GM18868 (cell line): ENCODE results near the gene HOXD3.

Experiments
- ATAC-seq: cut with Tn5 transposase; IDR thresholded peaks from one replicate; pipeline ENCODE4 v1.9.1; 2021; ENCODE audit warnings: mild to moderate bottlenecking, moderate library complexity; ENCODE audit not compliant: unreplicated experiment

HOXD3 gene

DNA sequence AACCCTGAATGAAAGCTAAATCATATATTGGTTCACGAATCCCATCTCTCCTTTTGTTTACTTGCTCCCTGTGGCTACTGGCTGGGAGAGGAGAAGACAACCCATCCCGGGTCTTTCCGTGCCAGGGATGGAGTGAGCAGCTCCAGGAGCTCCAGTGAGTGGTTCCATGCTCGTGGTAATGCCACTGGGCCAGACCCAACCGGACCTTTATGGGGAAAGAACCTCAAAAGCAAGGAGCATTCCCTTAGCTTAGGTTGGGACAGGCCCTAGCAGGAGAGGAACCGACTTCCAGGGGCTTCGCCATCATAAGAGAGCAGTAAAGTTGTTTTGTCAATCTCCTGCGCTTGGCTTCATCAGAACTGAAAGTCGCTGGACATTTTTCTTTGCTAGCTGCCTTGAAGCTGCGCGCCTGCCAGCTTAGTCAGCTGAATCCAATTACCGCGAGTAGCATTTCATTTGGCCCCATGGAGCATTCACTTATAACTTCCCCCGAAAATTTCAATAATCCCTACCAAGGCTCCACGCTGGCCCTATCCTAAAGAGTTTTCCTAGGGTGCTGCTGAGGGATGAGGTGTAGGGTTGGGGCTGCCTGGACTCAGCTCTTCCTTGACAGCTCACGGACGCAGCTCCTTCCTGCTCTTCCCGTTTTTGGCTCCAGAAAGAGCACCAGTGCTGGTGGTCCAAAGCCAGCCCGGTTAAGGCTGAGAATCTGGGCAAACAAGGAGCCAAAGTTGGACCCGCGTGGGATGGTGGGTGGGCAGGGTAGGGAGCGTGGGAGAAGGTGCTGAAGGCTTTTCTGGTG is 4.9 kb downstream of the HOXD3 start:
- ATAC-seq: no peak

DNA sequence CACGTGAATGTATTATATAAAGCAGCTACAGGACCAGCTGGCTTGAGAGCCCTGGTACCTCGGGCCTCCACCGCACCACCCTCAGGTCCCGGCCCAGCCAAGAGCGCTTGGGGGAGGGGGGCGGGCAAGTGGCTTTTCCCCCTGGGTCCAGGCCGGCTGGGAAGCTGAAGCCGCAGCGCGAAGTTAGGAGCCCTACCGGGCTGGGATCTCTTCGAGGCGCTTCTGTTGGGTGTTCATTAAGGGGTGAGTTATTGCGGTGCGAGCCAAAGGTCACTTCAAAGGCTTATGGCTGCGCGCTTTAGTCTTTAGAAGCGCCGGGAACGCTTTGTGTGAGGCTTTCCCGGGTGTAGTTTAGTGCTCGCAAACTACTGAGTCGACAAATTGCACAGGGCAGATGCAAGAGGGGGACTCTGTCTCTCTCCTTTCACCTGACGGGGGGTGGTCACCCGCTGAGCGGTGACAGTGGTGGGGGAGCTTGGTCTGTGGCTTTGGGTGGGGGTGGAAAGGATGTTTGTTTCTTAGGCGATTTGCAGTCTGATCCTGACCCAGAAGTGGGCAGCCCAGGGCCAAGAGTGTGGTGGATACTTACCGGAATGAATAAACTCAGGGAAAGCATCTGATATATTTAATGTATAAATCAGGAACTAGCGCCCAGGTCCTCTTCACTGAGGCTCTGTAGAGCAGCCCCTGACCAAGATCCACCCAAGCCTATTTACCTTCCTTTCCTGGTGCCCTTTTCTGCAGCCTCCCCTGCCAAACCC is 6.0 kb downstream of the HOXD3 start:
- no peak for ATAC-seq

DNA sequence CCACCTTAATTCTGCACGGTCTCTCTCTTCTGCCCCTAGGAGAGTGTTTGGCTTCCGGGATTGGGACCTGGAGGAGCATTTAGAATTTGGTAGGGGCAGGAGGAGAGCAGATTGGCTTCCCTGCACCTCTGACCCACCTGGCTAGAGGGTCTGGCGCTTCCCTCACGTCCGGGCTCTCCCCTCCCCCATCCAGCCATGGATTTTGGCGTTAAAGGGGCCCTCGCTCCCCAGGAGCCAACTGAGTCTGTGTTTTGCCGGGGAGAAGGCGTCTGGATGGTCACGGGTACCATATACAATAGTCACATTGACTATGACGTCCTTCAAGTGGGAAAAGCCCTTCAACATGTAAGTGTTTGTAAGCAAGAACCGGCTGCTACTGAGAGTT is 6.6 kb downstream of the HOXD3 start:
- no peak for ATAC-seq

DNA sequence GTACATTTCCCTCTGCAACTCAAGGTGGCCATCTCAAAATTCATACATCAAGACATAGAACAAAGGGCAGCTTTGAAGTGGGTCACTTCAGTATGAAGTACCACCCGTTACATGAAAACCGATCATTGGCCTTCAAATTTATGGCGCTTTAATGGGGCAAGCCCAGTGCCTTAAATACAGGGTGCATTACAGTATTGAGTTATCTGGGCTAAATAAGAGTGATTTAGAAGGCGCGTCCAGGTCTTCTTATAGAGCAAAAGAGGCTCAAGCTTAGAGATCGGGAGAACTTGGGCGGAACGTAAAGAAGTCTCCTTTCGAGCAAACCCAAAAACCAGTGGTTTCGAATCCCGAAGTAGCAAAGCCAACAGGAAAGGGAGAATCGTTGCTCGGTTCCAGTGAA is 7.1 kb downstream of the HOXD3 start:
- no peak for ATAC-seq

DNA sequence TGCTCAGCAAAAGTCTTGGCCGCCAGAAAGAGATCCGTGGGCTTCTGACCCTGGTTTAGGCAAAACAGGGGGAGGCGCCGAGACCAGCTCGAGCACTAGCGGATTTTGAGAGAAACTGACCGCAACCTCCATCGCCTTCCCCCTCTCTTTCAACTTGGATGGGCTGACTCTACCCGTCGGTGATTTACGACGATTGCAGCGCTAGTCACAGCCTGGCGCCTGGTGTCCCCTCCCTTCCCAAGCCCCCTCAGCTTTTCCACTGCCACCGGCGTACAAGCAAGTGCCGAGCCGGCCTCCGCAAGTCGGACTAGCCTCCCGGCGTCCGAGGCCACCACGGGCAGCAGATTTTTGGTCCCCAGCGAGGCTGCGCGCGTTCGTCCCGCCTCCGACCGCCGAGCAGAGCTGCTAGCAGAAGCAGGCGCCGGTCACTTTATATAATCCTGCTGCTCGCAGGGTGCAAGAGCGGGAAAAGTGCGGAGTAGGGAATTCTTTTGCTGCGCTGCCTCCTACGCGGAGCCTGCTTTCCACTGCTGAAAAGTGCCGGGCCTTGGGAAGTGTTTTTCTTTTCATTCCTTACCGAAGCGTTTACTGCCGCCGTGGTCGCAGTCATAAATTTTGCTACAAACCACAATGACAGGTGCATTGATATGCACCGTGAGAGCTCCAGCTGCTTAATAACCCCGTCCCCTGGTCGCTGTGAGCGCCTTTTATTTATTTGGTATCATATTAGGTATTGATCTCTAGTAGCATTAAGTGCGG is 7.7 kb downstream of the HOXD3 start:
- no peak for ATAC-seq

DNA sequence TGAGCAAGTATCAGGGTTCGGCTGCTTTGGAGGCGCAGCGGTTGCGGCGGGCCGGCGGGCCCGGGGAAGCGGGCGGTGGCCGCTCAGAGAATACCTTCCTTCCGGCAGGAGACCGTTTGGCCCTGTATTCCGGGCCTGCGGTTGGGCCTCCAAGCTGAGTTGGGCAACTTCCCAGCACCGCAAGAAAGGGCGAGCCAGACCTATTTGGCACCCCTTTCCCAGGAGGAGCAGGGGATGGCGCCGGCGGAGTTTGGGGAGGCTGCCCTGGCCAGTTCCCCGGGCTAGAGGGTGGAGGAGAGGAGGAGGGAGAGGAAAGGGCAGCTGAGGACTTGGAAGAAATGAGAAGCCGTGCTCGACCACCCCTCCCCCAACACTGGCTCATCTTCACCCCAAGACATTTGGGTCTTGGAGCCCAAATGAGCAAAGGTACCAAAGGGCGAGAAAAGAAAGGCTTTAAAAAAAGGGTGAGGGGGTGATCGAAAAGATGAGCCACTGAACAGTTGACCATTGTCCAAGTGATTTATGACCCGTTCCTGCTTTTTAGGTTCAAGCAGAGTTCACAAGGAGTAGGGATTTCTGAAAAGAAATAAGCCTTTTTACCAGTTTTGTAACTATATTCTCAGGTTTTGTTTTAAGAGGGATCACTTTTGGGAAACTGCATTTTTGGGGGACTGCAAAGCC is 8.4 kb downstream of the HOXD3 start:
- ATAC-seq: no peak

DNA sequence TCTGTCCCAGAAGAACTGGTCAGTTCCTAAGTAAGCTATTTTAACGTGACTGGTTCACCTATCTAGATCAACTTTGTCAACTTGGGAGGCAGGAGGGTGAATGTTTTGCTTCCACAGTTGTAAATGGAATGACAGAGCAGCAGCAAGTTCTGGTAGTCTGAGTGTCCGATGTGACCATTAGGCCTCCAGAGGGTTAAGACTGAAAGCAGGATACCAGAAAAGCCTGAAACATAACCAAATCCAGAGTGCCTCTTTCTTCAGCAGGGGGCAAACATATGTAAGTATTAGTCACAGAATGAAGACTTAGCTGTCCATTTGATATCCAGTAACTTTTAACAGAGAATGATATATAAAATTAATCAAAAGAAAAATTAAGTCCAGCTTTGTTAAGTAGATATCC is 9.2 kb downstream of the HOXD3 start:
- ATAC-seq: no peak

DNA sequence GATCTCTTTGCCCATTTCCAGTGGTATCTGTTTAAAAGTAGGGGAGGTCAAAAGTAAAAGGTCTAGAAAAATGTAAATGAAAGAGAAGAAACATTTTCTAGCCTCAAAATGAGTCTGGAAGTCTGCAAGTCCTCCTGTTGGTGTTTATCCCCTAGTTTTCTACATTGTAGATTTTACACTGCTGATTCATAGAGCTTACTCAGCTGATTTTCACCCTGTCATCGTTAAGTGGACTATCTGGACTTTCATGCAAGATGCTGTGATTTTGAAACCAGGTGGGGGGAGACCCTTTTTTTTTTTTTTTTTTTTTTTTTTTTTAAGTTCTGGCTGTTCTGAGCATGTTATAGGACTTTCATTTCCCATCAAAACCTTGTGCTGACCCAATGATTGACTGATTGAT is 10.3 kb downstream of the HOXD3 start:
- ATAC-seq: no peak

DNA sequence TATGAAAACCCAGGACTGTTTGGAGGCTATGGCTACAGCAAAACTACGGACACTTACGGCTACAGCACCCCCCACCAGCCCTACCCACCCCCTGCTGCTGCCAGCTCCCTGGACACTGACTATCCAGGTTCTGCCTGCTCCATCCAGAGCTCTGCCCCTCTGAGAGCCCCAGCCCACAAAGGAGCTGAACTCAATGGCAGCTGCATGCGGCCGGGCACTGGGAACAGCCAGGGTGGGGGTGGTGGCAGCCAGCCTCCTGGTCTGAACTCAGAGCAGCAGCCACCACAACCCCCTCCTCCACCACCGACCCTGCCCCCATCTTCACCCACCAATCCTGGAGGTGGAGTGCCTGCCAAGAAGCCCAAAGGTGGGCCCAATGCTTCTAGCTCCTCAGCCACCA is 12.1 kb downstream of the HOXD3 start:
- ATAC-seq: no peak

DNA sequence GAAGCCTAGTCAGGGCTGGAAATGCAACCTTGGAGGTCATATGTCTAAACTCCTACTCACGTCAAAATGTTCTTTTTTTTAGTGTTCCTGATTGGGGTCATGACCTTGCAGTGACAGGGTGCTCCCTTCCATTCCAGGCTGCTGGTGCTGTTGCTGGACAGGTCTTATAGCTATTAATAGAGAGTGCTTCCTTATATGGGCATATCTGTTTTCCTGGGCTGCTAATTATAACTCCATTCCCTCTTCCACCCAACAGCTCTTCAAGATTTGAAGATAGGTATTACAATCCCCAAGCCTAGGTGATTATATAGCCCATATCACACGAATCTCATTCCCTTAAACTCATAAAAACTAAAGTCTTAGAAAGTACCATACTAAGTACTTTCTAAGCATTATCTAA is 12.6 kb downstream of the HOXD3 start:
- no peak for ATAC-seq

DNA sequence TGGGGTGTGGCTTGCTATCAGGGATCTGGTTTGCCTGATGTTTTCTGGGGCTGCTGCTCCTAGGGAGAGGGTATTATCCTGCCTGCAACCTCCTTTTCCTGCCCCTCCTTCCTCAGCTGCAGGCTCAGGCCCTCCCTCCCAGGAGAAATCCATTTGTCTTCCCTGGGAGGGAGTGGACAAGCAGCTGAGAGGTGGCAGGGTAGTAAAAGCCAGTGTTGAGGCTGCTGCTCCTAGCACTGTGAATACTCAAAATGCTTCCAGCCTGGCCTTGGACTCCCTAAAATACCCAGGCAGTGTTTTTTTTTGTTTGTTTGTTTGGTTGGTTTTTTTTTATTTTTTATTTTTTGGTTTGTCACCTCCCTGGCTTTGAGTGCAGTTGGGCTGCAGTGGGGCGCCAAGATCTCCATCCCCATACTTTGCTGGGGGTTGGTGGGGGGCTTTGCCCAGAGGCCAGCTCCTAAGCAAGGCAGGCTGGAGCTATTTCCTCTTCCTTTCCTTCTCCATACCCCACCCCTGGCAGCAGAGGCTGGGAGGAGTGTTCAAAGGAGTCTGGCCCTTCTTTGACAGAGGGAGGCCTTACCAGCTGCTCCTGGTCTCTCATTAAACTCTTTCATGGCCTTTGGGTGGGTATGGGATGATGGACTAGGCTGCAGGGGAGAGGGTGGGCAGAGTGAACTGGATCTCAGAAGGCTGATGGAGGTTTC is 13.6 kb downstream of the HOXD3 start:
- no peak for ATAC-seq

DNA sequence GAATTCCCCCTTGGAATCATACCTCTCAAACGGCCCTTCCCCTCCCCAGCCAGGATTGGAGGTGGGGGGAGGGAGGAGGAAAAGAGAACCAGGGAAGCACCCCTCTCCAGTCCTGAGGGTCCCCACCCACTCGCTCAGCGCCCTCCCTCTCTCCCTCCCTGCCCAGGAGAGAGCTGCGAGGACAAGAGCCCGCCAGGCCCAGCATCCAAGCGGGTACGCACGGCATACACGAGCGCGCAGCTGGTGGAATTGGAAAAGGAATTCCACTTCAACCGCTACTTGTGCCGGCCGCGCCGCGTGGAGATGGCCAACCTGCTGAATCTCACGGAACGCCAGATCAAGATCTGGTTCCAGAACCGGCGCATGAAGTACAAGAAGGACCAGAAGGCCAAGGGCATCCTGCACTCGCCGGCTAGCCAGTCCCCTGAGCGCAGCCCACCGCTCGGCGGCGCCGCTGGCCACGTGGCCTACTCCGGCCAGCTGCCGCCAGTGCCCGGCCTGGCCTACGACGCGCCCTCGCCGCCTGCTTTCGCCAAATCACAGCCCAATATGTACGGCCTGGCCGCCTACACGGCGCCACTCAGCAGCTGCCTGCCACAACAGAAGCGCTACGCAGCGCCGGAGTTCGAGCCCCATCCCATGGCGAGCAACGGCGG is 14.4 kb downstream of the HOXD3 start:
- ATAC-seq: no peak

DNA sequence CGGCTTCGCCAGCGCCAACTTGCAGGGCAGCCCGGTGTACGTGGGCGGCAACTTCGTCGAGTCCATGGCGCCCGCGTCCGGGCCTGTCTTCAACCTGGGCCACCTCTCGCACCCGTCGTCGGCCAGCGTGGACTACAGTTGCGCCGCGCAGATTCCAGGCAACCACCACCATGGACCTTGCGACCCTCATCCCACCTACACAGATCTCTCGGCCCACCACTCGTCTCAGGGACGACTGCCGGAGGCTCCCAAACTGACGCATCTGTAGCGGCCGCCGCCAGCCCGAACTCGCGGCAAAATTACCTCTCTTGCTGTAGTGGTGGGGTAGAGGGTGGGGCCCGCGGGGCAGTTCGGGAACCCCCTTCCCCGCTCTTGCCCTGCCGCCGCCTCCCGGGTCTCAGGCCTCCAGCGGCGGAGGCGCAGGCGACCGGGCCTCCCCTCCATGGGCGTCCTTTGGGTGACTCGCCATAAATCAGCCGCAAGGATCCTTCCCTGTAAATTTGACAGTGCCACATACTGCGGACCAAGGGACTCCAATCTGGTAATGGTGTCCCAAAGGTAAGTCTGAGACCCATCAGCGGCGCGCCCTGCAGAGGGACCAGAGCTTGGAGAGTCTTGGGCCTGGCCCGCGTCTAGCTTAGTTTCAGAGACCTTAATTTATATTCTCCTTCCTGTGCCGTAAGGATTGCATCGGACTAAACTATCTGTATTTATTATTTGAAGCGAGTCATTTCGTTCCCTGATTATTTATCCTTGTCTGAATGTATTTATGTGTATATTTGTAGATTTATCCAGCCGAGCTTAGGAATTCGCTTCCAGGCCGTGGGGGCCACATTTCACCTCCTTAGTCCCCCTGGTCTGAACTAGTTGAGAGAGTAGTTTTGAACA is 15.1 kb downstream of the HOXD3 start:
- ATAC-seq: no peak

DNA sequence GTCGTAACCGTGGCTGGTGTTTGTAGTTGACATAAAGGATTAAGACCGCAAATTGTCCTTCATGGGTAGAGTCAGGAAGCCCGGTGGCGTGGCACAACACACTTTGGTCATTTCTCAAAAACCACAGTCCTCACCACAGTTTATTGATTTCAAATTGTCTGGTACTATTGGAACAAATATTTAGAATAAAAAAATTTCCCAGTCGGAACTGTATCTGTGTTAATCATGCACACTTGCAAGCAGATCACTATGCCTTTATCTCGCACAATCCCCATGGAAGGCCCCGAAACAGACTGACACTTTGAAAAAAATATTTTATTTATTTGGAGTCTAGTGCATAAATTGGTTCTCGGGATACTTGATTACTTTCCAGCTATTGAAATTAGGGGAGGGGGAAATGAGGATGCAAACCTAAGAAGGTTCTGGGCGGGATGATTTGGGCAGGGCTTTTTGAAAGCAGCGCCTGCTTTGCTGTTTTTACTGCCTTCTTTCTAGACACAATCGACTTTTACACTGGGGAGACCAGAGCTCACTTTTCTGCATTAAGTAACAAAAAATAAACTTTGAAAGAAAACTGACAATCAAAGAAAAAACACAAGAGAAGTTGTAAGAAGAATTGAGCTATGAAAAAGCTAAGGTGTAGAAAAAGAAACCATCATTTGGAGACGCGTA is 15.9 kb downstream of the HOXD3 start:
- ATAC-seq: no peak

DNA sequence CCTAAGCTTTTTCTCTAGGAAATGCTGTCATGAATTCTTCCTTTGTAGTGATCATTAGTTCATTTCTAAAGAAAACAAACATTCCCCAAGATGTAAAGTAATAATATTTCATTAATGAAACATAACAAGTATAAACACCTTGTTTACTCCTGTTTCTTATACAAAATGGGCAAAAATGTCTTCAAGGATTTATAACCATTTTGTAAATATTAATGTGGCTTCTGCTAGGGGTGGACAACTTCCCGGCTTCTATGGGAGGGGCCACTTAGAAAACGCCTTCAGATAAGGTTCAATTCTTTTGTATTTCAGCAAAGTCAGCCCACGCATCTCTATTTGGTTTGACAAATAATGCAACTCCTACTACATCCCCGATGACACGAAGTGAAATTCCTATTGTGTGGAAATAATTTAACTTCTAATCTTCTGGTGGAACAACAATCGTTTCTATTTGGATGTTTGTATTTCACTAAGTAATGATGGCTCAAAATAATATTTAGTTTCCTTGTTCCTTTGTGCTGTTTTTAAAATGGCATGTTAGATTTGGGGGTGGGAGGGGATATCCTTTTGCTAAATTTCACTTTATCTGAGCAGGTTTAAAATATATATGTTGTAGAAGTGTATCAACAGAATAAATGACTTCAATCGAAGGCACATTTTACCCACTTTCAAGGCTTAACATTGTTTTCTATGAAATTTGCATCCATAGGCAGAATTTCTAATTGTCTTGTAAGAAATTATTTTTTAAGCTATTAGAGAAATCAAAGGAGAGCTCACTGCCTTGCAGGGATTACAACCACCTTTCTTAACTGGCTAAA is 16.7 kb downstream of the HOXD3 start:
- ATAC-seq: no peak

DNA sequence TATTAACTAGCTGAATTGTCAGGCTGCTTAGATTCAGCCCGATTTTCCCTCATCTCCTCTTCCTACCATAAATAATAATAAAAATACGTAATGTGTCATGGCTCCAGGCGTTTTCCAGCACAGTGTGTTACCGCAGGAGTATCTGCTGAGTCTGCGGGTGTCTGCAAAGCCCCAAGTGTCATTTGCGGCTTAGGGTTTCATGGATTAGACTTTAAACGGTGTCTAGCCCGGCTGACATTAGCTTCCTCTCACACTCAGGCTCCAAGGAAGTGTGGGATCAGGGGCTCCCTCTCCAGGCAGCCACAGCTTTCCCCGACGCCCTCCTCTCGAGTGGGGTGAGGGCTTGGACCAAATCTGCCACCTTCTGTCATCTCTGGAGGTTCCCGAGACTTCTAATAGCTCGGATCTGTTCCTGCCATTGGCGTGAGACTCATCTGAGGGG is 17.3 kb downstream of the HOXD3 start:
- no peak for ATAC-seq

DNA sequence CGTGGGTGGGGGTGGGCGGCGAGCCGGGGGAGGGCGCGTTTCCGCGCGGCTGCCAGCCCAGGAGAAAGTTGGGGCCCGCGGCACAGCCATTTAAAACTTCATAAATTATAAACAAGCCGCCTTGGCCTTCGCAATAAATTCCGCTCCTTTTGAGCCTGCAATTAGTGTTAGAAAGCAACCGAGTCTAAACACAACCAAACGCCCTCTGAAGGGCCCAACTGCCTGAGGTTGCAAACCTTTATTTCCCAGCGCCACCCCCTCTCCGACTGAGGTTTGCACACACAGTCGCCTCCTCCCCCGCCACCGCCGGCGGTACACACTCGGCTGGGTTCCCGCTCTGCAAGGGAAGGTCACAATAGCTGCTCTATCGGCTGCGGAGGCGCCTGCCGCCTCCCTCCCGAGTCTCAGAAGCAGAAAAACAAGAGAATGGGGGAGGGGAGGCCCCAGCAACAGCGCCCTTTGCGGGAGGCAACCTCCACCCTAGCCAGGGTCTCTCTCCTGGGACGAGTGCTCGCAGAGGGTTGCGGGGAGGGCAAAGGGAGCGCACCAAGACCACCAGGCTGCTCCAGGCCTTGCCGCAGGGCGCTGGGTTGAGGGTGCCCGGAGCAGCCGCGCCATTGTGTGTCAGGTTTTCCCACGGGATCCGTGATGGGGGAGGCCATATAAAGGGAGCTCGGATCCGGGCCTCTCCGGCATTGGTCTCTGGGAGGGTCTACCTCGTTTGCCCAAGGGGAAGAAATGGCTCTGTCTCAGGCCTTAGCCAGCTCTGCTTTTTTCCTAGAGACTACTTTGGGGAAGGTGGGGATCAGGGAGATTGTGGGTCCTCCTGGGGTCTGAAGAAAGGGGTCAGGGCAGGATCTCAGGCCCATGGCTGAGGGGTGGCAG is 18.0 kb downstream of the HOXD3 start:
- no peak for ATAC-seq
